Urinary bladder (tissue), 4 donors: ENCODE measurements around the gene DPF1. TPM values are rescaled to one million over a fixed set of nuclear protein-coding genes. Genes with fewer than 3 reads are reported as not detected.

ENCODE experiments used
- DNase-seq: peaks from one replicate; pipeline ENCODE4 v3.0.0-alpha.2; 2015; ENCODE audit errors: extremely low spot score
- H3K27ac ChIP-seq: one replicate; pipeline ENCODE4 v1.5.1; 2013; ENCODE audit warnings: low read depth, mild to moderate bottlenecking, moderate library complexity
- H3K36me3 ChIP-seq: one replicate; pipeline ENCODE4 v1.6.1; 2013; ENCODE audit warnings: mild to moderate bottlenecking, moderate library complexity; ENCODE audit not compliant: insufficient read depth
- H3K4me1 ChIP-seq: one replicate; pipeline ENCODE4 v1.6.1; 2013; ENCODE audit warnings: mild to moderate bottlenecking, moderate library complexity; ENCODE audit not compliant: insufficient read depth
- H3K4me3 ChIP-seq: one replicate; pipeline ENCODE4 v1.5.1; 2013; ENCODE audit warnings: low read depth, low read length
- WGBS: extraction: QIAGEN DNeasy Blood & Tissue Kit; methylation state at CpG from one replicate; pipeline ENCODE4 v1.1.7; 2013; 5-methylcytosine and 5-hydroxymethylcytosine counted together
- polyA plus RNA-seq: library from polyadenylated mRNA; stranded (reverse); fragments of 200-250 nt; gene quantifications from one replicate; pipeline ENCODE4 v1.2.3, GENCODE V29; 2013
- small RNA-seq: library from RNA; depleted of rRNA; stranded (forward); fragments of <200 nt; gene quantifications from one replicate; pipeline ENCODE3, GENCODE V24; 2014
- total RNA-seq: library from RNA; depleted of rRNA; stranded (reverse); fragments of >200 nt; gene quantifications from one replicate; pipeline ENCODE4 v1.2.3, GENCODE V29; 2014
- donor health status: healthy with polysubstance abuse.
- donor health status: healthy.

DPF1 gene
- total and polyA plus RNA-seq, 2 donors, result 0.24 to 1.1 TPM

DNA sequence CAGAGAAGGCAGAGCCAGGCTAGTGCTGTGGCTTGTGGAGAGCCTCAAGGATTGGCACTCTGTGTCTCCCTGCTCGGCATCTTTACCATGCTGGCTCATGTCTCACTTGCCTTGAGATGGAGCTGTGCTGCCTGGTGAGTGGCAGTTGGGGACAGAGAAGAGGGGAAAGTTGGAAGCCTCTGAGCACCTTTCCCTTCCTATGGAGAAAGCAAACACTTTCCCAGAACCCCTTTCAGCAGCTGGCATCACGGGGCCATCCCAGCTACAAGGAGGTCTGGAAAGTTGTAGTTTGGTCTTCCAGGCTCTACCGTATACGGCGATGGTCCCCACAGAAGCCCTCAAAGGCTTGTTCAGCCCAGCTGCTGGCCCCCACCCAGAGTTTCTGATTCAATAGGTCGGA is 58.7 kb downstream of the DPF1 start:
- 95% methylated on average over 6 of the region's 6 CpGs for WGBS
- DNase-seq, result no peak
- Histone ChIP-seq H3K4me3 (no peak overlapping the region), H3K4me1 (no peaks in the 10 kb centered on the region), H3K27ac (no peak overlapping the region), H3K36me3 (peaks cover 2% of the 10 kb centered on the region)

DNA sequence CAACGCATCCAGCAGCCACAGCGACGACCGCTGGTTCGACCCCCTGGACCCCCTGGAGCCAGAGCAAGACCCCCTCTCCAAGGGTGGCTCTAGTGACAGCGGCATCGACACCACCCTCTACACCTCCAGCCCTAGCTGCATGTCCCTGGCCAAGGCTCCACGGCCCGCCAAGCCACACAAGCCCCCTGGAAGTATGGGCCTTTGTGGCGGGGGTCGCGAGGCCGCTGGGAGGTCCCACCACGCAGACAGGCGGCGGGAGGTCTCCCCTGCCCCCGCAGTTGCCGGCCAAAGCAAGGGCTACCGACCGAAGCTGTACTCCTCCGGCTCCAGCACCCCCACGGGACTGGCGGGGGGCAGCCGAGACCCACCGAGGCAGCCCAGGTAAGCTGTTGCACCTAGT is 59.5 kb downstream of the DPF1 start:
- 97% methylated on average over 25 of the region's 25 CpGs for WGBS
- Histone ChIP-seq H3K4me1 (no peaks in the 10 kb centered on the region), H3K27ac (no peak overlapping the region), H3K4me3 (no peak overlapping the region), H3K36me3 (peaks cover 2% of the 10 kb centered on the region)
- DNase-seq, result no peak

GRCh38 chr19:38163419-38164290 is 60.4 kb downstream of the DPF1 start:
- Histone ChIP-seq H3K4me3 (no peak overlapping the region), H3K27ac (no peak overlapping the region), H3K4me1 (no peaks in the 10 kb centered on the region), H3K36me3 (peaks cover 2% of the 10 kb centered on the region)
- DNase-seq, result no peak
- WGBS, result 96% methylated on average over 23 of the region's 23 CpGs

GRCh38 chr19:38162632-38163031 is 61.4 kb downstream of the DPF1 start:
- Histone ChIP-seq H3K4me3 (no peak overlapping the region), H3K27ac (no peak overlapping the region), H3K36me3 (peaks cover 2% of the 10 kb centered on the region), H3K4me1 (no peaks in the 10 kb centered on the region)
- WGBS, result 98% methylated on average over 7 of the region's 7 CpGs
- DNase-seq, result no peak

GRCh38 chr19:38162094-38162493 is 61.9 kb downstream of the DPF1 start:
- H3K4me1 ChIP-seq, result no peaks in the 10 kb centered on the region
- H3K27ac ChIP-seq, result no peak overlapping the region
- peaks cover 2% of the 10 kb centered on the region for H3K36me3 ChIP-seq
- WGBS, result 97% methylated on average over 5 of the region's 5 CpGs
- DNase-seq, result no peak
- H3K4me3 ChIP-seq, result no peak overlapping the region

Small RNA genes within 50 kb of the gene (small RNA-seq; reads per million reads assigned to genes)
- not detected for gene RN7SL663P

Other genes with a start within 250 kb of the DPF1 start
- gene PPP1R14A, start 32.2 kb upstream of the DPF1 start, total RNA-seq, result 5.9 TPM
- gene PPP1R14A, start 32.2 kb upstream of the DPF1 start, polyA plus RNA-seq, result 468 TPM
- gene SPINT2, start 40.4 kb upstream of the DPF1 start, total RNA-seq, result 52.0 TPM
- gene SPINT2, start 40.4 kb upstream of the DPF1 start, polyA plus RNA-seq, result 125 TPM
- 36.8 TPM for gene C19orf33, start 80.0 kb upstream of the DPF1 start, total RNA-seq
- 89.0 TPM for gene C19orf33, start 80.0 kb upstream of the DPF1 start, polyA plus RNA-seq
- 17.7 TPM for gene YIF1B, start 91.7 kb upstream of the DPF1 start, total RNA-seq
- 34.3 TPM for gene YIF1B, start 91.7 kb upstream of the DPF1 start, polyA plus RNA-seq
- gene KCNK6, start 95.6 kb upstream of the DPF1 start, total RNA-seq, result 11.8 TPM
- 15.8 TPM for gene KCNK6, start 95.6 kb upstream of the DPF1 start, polyA plus RNA-seq
- gene CATSPERG, start 111.6 kb upstream of the DPF1 start, total RNA-seq, result 4.9 TPM
- 1.3 TPM for gene CATSPERG, start 111.6 kb upstream of the DPF1 start, polyA plus RNA-seq
- 102 TPM for gene PSMD8, start 150.3 kb upstream of the DPF1 start, total RNA-seq
- gene PSMD8, start 150.3 kb upstream of the DPF1 start, polyA plus RNA-seq, result 166 TPM
- not detected for gene GGN, start 163.8 kb upstream of the DPF1 start, total RNA-seq
- gene GGN, start 163.8 kb upstream of the DPF1 start, polyA plus RNA-seq, result 0.58 TPM
- gene SPRED3, start 164.5 kb upstream of the DPF1 start, total RNA-seq, result 0.05 TPM
- gene SPRED3, start 164.5 kb upstream of the DPF1 start, polyA plus RNA-seq, result 0.72 TPM
- gene FAM98C, start 178.9 kb upstream of the DPF1 start, total RNA-seq, result 5.1 TPM
- gene FAM98C, start 178.9 kb upstream of the DPF1 start, polyA plus RNA-seq, result 27.9 TPM
- 0.95 TPM for gene RASGRP4, start 202.0 kb upstream of the DPF1 start, total RNA-seq
- 2.4 TPM for gene RASGRP4, start 202.0 kb upstream of the DPF1 start, polyA plus RNA-seq
- 5.3 TPM for gene RYR1, start 209.5 kb upstream of the DPF1 start, total RNA-seq
- gene RYR1, start 209.5 kb upstream of the DPF1 start, polyA plus RNA-seq, result 1.1 TPM